Pulmonary artery endothelial cell (primary cell): Measurements from ENCODE around the gene TMPRSS11D. TPM values are rescaled to one million over a fixed set of nuclear protein-coding genes. Genes with fewer than 3 reads are reported as not detected.

ENCODE experiments used
- total RNA-seq: library from RNA; depleted of rRNA; stranded (reverse); fragments of >200 nt; gene quantifications from 2 replicates; pipeline ENCODE4 v1.2.3, GENCODE V29; 2014

TMPRSS11D gene
- total RNA-seq, 1 donor from 2014 or later, result not detected

Other genes with a start within 250 kb of the TMPRSS11D start
- 90.0 and 208 TPM in 2 replicates for gene UBA6, start 182.8 kb downstream of the TMPRSS11D start, total RNA-seq
- not detected in 2 replicates for gene GNRHR, start 129.6 kb downstream of the TMPRSS11D start, total RNA-seq
- gene TMPRSS11A, start 79.5 kb upstream of the TMPRSS11D start, total RNA-seq, result not detected in 2 replicates
- gene TMPRSS11F, start 245.9 kb upstream of the TMPRSS11D start, total RNA-seq, result not detected in 2 replicates